Testis (tissue), 2 donors: Measurements from ENCODE around the gene AMIGO2.

Source experiments
- CTCF ChIP-seq, 3 experiments: fragments of 450-650 bp in 2 of 3; fragments of 200-600 bp in 1 of 3; sonication (generic) in 1 of 3; IDR thresholded peaks; one replicate each; pipeline ENCODE4 v1.5.1; 2016 to 2019; ENCODE audit warnings: antibody characterized with exemption in 3 of 3, mild to moderate bottlenecking in 2 of 3, moderate library complexity in 1 of 3
- POLR2A ChIP-seq: fragments of 450-650 bp; IDR thresholded peaks from one replicate; pipeline ENCODE4 v1.6.1; 2017; ENCODE audit warnings: antibody characterized with exemption, mild to moderate bottlenecking, moderate library complexity

- no peak for TF ChIP-seq CTCF (IDR thresholded peaks at IDR 0.05)
- no peak for TF ChIP-seq POLR2A
These were observed 41.5 kb downstream of the AMIGO2 start for GRCh38 chr12:47038270-47038748.
